ENCODE measurements around the gene OPRM1. TPM values are rescaled to one million over a fixed set of nuclear protein-coding genes. Genes with fewer than 3 reads are reported as not detected.
A peak's percentile ranks its signal among the peaks of the same experiment; 100 is the strongest.

OPRM1 gene
- total RNA-seq, 3 donors from 2014 or later = 0.57 TPM; not detected in 2

DNA sequence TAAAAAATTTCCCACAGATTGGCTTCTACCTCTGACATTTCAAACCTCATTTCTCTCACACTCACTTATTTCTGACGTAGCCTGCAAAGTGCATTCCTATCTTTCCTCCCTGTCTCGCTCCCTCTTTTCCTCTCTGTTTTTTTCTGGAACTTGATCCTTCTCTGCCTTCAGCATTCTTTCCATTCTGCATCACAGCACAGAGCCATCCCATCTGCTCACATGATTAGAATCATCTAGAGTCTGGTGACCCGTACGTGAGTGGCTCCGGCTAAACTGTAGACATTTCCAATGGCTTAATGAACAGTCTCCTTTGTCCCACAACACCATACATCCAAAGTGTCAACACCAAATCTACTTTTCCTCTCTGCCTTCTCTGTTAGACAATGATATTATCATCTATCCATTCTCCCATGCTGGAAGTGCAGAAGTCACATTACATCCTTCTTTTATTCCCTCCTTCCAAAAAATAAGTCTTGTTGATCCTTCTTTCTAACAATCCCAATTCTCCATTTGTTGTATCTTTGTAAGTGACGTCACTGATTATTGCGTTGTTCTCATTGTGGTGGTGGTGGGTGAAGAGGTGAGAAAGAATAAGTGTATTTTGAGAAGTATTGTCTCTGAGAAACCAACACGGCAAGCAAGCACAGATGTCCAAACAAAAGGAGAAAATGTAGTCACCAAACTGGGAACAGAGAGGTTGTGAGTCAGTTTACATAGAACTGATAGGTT lies 41.6 kb downstream of the OPRM1 start:
- no peak overlapping the region for H3K4me3 ChIP-seq
- no peaks in the 10 kb centered on the region for H3K4me1 ChIP-seq (ENCODE audit: low read depth)
- TF ChIP-seq, protein P1, sequence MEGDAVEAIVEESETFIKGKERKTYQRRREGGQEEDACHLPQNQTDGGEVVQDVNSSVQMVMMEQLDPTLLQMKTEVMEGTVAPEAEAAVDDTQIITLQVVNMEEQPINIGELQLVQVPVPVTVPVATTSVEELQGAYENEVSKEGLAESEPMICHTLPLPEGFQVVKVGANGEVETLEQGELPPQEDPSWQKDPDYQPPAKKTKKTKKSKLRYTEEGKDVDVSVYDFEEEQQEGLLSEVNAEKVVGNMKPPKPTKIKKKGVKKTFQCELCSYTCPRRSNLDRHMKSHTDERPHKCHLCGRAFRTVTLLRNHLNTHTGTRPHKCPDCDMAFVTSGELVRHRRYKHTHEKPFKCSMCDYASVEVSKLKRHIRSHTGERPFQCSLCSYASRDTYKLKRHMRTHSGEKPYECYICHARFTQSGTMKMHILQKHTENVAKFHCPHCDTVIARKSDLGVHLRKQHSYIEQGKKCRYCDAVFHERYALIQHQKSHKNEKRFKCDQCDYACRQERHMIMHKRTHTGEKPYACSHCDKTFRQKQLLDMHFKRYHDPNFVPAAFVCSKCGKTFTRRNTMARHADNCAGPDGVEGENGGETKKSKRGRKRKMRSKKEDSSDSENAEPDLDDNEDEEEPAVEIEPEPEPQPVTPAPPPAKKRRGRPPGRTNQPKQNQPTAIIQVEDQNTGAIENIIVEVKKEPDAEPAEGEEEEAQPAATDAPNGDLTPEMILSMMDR (IDR thresholded peaks at IDR 0.05) = no peak
- no peaks in the 10 kb centered on the region for H3K36me3 ChIP-seq (ENCODE audit: low read depth)
- DNase-seq = no peak
- ATAC-seq = no peak
- no peaks in the 10 kb centered on the region for H3K9me3 ChIP-seq
- intact Hi-C loops (cut with DNase I, micrococcal nuclease) = no loop called here

DNA sequence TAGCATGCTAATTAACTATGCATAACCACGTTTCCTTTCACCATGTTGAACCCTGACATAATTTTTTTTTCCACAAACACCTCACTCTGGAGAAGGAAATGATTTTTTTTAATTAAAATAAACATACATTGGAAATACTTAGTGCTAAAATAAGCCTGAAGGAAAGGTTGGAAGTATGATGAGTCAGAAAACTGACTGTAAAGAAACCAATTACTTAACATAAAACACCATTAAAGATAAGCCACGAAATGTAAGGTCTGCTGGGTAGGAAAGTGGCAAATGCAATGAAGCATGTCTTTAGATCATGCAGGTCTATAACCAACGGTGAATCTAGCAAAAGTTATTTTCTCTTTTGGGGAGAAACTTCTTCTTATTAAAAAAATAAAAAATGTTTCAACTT lies 47.5 kb downstream of the OPRM1 start:
- TF ChIP-seq, protein P1 (IDR thresholded peaks at IDR 0.05) = no peak
- Histone ChIP-seq H3K4me1 (ENCODE audit: low read depth) (no peaks in the 10 kb centered on the region), H3K36me3 (ENCODE audit: low read depth) (no peaks in the 10 kb centered on the region), H3K4me3 (no peak overlapping the region), H3K9me3 (no peaks in the 10 kb centered on the region)
- intact Hi-C loops (cut with DNase I, micrococcal nuclease) = no loop called here
- ATAC-seq (no peak), DNase-seq (no peak)

DNA sequence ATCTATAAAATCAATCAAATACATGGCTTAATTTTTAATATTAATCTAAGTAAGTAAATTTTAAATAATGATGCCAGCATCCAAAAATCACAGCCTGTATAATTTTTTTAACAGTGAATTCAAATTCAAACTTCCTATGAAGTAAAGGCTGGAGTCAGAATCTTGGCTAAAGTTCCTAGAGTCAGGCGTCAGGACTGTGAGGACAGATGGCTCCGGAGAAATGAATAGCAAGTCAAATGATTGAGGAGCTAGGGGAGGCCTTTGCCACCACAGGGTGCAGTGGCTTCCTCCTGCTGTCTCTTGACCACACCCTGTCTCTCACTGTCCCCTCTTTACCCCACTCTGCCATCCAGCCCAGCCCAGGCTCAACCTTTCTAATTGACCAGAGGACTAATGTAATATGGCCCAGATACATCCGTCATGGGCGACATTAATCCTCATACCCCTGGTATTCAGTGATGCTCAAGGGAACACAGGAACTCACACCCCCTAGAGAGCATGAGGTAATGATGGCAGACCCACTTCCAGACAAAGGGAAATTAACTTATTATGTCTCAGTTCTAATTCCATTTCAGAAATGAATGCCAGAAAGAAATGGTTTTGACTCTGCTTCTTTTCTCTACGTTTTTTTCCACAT lies 53.4 kb downstream of the OPRM1 start:
- TF ChIP-seq, protein P1 (IDR thresholded peaks at IDR 0.05) = no peak
- Histone ChIP-seq H3K36me3 (ENCODE audit: low read depth) (no peaks in the 10 kb centered on the region), H3K4me1 (ENCODE audit: low read depth) (no peaks in the 10 kb centered on the region), H3K4me3 (no peak overlapping the region), H3K9me3 (no peaks in the 10 kb centered on the region)
- DNase-seq = no peak
- no peak for ATAC-seq
- intact Hi-C loops (cut with DNase I, micrococcal nuclease) = no loop called here

DNA sequence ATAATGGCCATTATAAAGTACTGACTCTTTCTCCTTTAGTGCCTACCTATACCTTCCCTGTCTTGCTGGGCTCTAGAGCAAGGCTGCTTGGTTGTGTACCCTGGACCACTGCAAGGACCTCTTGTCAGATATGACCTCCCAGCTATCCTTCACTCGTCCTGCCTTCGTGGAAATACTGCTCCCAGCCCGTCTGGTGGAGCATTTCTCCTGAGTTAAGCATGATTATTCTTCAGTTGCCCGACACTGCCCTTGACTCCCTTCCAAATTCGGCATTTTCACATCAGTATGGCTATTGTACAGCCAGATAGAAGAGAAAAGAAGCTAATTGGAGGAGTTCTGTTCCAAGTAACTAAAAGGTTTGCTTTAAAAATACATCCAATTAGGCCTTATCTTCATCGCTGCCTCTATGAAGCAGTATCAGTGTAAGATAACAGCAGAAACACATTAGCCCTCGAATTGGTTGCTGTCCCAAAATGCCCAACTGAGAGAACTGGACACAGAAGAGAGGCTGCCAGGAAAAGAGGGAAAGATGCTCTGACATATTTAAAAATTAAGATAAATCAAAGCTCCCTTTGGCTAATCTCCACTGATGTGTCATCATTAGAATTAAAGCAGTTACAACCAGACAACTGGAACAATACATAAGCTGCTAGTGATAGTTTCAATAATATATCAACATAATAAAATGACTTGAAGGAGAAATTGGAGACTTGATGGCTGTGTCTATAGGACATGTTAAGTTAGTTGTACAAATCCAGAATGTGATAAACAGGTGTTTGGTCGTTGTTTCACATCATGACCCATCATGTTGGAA lies 54.4 kb downstream of the OPRM1 start:
- no peaks in the 10 kb centered on the region for H3K36me3 ChIP-seq (ENCODE audit: low read depth)
- DNase-seq = no peak
- ATAC-seq = no peak
- TF ChIP-seq, protein P1 (IDR thresholded peaks at IDR 0.05) = no peak
- H3K9me3 ChIP-seq = no peaks in the 10 kb centered on the region
- intact Hi-C loops (cut with DNase I, micrococcal nuclease) = no loop called here
- H3K4me1 ChIP-seq (ENCODE audit: low read depth) = no peaks in the 10 kb centered on the region
- H3K4me3 ChIP-seq = no peak overlapping the region

DNA sequence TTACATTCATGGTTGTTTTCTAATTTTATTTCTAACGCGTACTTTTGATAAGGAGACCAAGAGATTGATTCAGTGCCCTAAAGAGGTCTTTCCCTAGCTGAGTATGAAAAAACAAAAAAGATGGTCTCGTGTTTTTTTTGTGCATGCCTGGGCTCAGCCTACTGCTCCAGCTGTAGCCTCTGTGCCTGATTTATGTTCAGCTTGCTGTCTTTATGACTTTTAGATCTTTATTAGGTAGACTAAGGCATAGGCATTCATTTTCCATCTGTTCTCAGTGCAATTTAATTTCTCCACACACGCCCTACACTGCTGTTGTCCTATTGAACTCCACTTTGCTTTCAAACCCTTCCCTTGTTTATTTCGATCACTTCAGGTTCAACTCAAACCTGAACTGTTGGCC lies 56.5 kb downstream of the OPRM1 start:
- Histone ChIP-seq H3K4me3 (no peak overlapping the region), H3K4me1 (ENCODE audit: low read depth) (no peaks in the 10 kb centered on the region), H3K9me3 (no peaks in the 10 kb centered on the region), H3K36me3 (ENCODE audit: low read depth) (no peaks in the 10 kb centered on the region)
- intact Hi-C loops (cut with DNase I, micrococcal nuclease) = no loop called here
- TF ChIP-seq, protein P1 (IDR thresholded peaks at IDR 0.05) = no peak
- ATAC-seq (peak; percentile 42), DNase-seq (peak in 1 of 3 donors; percentile 6)
